WTC11 (cell line): ENCODE data around the gene LHPP. TPM values are rescaled to one million over a fixed set of nuclear protein-coding genes. Genes with fewer than 3 reads are reported as not detected.
A peak's percentile ranks its signal among the peaks of the same experiment; 100 is the strongest.

ENCODE experiments used
- ATAC-seq: fragments of 200-7000 bp; cut with Tn5 transposase; 2 replicates; pipeline ENCODE4 v1.10.0; 2021; ENCODE audit warnings: mild to moderate bottlenecking, moderate library complexity
- CTCF ChIA-PET: fragments of 300-600 bp; sonication (Branson Sonifier 250); formaldehyde crosslinking; loops from one replicate; lab custom pipeline; 2021; ENCODE audit warnings: antibody characterized with exemption; lab: Charles Lee
- POLR2A ChIA-PET: fragments of 350-600 bp; sonication (Branson Sonifier 250); formaldehyde crosslinking; loops from one replicate; lab custom pipeline; 2021; ENCODE audit warnings: antibody characterized with exemption; lab: Charles Lee
- DNase-seq: peaks from one replicate; pipeline ENCODE4 v3.0.0; 2021; ENCODE audit warnings: low spot score
- H3K27ac Mint-ChIP-seq: 2 replicates; pipeline ENCODE4 v1.8.0; 2021; ENCODE audit warnings: mixed read lengths
- H3K27me3 Mint-ChIP-seq: 2 replicates; pipeline ENCODE4 v1.8.0; 2021; ENCODE audit warnings: low read depth, mild to moderate bottlenecking, moderate library complexity, mixed read lengths
- H3K36me3 Mint-ChIP-seq: 2 replicates; pipeline ENCODE4 v1.8.0; 2021; ENCODE audit warnings: mixed read lengths
- H3K4me1 Mint-ChIP-seq: 2 replicates; pipeline ENCODE4 v1.8.0; 2022; ENCODE audit warnings: mixed read lengths
- H3K4me3 Mint-ChIP-seq: 2 replicates; pipeline ENCODE4 v1.8.0; 2021; ENCODE audit warnings: mild to moderate bottlenecking, moderate library complexity, mixed read lengths
- H3K9me3 Mint-ChIP-seq: 2 replicates; pipeline ENCODE4 v1.8.0; 2021; ENCODE audit warnings: mixed read lengths
- ARID4B ChIP-seq: sonication (generic); formaldehyde crosslinking; IDR thresholded peaks from 2 replicates; pipeline ENCODE4 v1.8.0; 2023; ENCODE audit warnings: missing genetic modification reagents, mild to moderate bottlenecking, borderline replicate concordance
- ATF1 ChIP-seq: sonication (generic); formaldehyde crosslinking; IDR thresholded peaks from 2 replicates; pipeline ENCODE4 v1.8.1; 2023; ENCODE audit warnings: mild to moderate bottlenecking, moderate library complexity, missing genetic modification reagents
- ATF3 ChIP-seq: sonication (generic); formaldehyde crosslinking; conservative IDR thresholded peaks from 2 replicates; pipeline ENCODE4 v1.8.1; 2022; ENCODE audit warnings: mild to moderate bottlenecking, missing genetic modification reagents
- ATF6 ChIP-seq: sonication (generic); formaldehyde crosslinking; IDR thresholded peaks from 2 replicates; pipeline ENCODE4 v1.8.1; 2023; ENCODE audit warnings: mild to moderate bottlenecking, missing genetic modification reagents
- CTCF ChIP-seq: fragments of 200-600 bp; IDR thresholded peaks from 2 replicates; pipeline ENCODE4 v1.8.0; 2022; ENCODE audit warnings: antibody characterized with exemption
- ERG ChIP-seq: fragments of 250-450 bp; sonication (Bioruptor Pico); IDR thresholded peaks from 2 replicates; pipeline ENCODE4 v1.8.0; 2021; ENCODE audit warnings: mild to moderate bottlenecking
- ESRRA ChIP-seq: sonication (generic); formaldehyde crosslinking; IDR thresholded peaks from 2 replicates; pipeline ENCODE4 v1.8.1; 2022; ENCODE audit warnings: mild to moderate bottlenecking, missing genetic modification reagents, borderline replicate concordance
- FOXJ3 ChIP-seq: sonication (generic); formaldehyde crosslinking; IDR thresholded peaks from 2 replicates; pipeline ENCODE4 v1.9.0; 2021; ENCODE audit warnings: missing genetic modification reagents, mild to moderate bottlenecking, borderline replicate concordance
- HMGA2 ChIP-seq: fragments of 250-450 bp; sonication (Bioruptor Pico); IDR thresholded peaks from 2 replicates; pipeline ENCODE4 v1.4.0; 2021; ENCODE audit warnings: mild to moderate bottlenecking, moderate library complexity
- HMGXB4 ChIP-seq: sonication (generic); formaldehyde crosslinking; IDR thresholded peaks from 2 replicates; pipeline ENCODE4 v1.8.1; 2023; ENCODE audit warnings: mild to moderate bottlenecking, moderate library complexity, missing genetic modification reagents
- IRF2 ChIP-seq: sonication (generic); formaldehyde crosslinking; IDR thresholded peaks from 2 replicates; pipeline ENCODE4 v1.8.0; 2022; ENCODE audit warnings: low read depth, missing genetic modification reagents, borderline replicate concordance
- KAT7 ChIP-seq: sonication (generic); formaldehyde crosslinking; IDR thresholded peaks from 2 replicates; pipeline ENCODE4 v1.8.1; 2023; ENCODE audit warnings: missing genetic modification reagents, mild to moderate bottlenecking, borderline replicate concordance
- MLX ChIP-seq: sonication (generic); formaldehyde crosslinking; IDR thresholded peaks from 2 replicates; pipeline ENCODE4 v1.8.1; 2023; ENCODE audit warnings: mild to moderate bottlenecking, missing genetic modification reagents, moderate library complexity
- MXD4 ChIP-seq: fragments of 250-450 bp; sonication (Bioruptor Pico); IDR thresholded peaks from 2 replicates; pipeline ENCODE4 v1.8.0; 2021; ENCODE audit warnings: mild to moderate bottlenecking, moderate library complexity, borderline replicate concordance
- ZMAT4 ChIP-seq: fragments of 250-450 bp; sonication (Bioruptor Pico); IDR thresholded peaks from 2 replicates; pipeline ENCODE4 v1.9.0; 2021; ENCODE audit warnings: mild to moderate bottlenecking
- ZNF671 ChIP-seq: fragments of 250-450 bp; sonication (Bioruptor Pico); IDR thresholded peaks from 2 replicates; pipeline ENCODE4 v1.8.0; 2021; ENCODE audit warnings: mild to moderate bottlenecking
- ZSCAN18 ChIP-seq: fragments of 250-450 bp; sonication (Bioruptor Pico); IDR thresholded peaks from 2 replicates; pipeline ENCODE4 v2.1.2; 2022; ENCODE audit warnings: mild to moderate bottlenecking, moderate library complexity
- total RNA-seq: library from RNA; stranded (reverse); gene quantifications from 3 replicates; pipeline ENCODE4 v1.2.3, GENCODE V29; 2021

LHPP gene
- total RNA-seq, 1 experiment from 2014 or later = 33.2 TPM

- Mint-ChIP-seq H3K36me3 (peaks cover 10% of the 10 kb centered on the region), H3K27me3 (no peaks in the 10 kb centered on the region), H3K27ac (peak overlapping the region; percentile 53; the same call in 1 of the 2 replicates), H3K9me3 (peaks cover 5% of the 10 kb centered on the region), H3K4me3 (no peak overlapping the region), H3K4me1 (peaks cover 21% of the 10 kb centered on the region)
- TF ChIP-seq ZSCAN18 (CRISPR knock-in tag) (no peak), IRF2 (CRISPR knock-in tag) (no peak), ESRRA (CRISPR knock-in tag) (no peak), ATF3 (CRISPR knock-in tag) (no peak), ARID4B (CRISPR knock-in tag) (no peak), ATF1 (CRISPR knock-in tag) (no peak), ZNF671 (CRISPR knock-in tag) (no peak), ZMAT4 (no peak), FOXJ3 (CRISPR knock-in tag) (no peak), ERG (CRISPR knock-in tag) (no peak), KAT7 (no peak), MXD4 (no peak), ATF6 (CRISPR knock-in tag) (no peak), MLX (no peak), CTCF (no peak), HMGA2 (no peak), HMGXB4 (CRISPR knock-in tag) (no peak)
- CTCF ChIA-PET = interaction anchor here (0.7 to 2.5 kb wide), 3 partner anchors 8 to 132 kb away, joined by 3 to 6 read pairs (median 5); no protein-coding TSS in a partner anchor
- ATAC-seq = no peak
- no peak for DNase-seq
- POLR2A ChIA-PET = no interaction called here
Measured at GRCh38 chr10:124521429-124521871, 59.8 kb downstream of the LHPP start.
